OCI-LY7 (cell line): ENCODE data around the gene CCDC85B.

Experiments
- EZH2phosphoT487 ChIP-seq: fragments of 200-600 bp; sonication (generic); IDR thresholded peaks from 2 replicates; pipeline ENCODE4 v1.6.1; 2018; ENCODE audit warnings: low read depth, borderline replicate concordance, mild to moderate bottlenecking, mixed run types, antibody characterized with exemption, low read length, moderate library complexity, mixed read lengths
- TF ChIP-seq, protein P1 (sequence below): fragments of 200-600 bp; sonication (generic); conservative IDR thresholded peaks from 2 replicates; pipeline ENCODE4 v1.5.1; 2014; ENCODE audit warnings: mild to moderate bottlenecking, antibody characterized with exemption, low read length, moderate library complexity, mixed read lengths

DNA sequence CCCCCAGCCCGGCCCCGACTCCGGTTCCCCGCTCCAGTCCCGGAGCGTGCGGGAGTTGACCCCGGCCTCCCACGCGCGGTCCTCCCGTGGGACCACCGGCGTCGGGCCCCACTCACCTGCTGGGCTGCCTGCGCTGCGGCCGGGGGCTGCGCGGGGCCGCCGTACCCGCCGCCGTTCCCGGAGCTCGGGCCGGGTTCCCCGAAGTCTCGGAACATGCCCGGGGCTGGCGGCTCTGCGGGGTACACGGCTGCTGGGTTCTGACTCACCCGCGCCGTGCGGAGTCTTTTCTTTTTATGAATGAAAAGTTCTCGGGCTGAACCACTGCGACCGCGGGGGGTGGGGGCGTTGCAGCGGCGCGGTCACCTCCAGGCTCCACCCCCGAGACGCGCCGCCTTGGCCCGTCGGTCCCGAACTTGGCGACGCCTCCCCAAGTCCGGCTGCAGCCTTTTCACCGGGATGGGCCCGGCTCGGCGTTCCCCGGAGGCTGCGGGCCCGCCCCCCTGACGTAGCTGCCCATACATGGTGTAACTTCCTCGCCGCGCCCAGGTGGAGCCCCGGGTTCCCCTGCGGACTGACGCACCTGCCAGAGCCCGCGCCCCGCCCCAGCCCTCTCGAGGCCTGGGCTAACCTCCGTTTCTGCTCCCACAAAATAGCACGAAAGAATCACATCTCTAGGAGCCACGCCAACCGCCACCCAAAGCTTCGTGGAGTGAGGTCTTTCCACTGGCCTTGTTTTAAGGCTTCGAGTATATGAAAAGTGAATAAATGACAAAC is 9.8 kb downstream of the CCDC85B start, which contains the start of gene FOSL1:
- TF ChIP-seq, protein P1, sequence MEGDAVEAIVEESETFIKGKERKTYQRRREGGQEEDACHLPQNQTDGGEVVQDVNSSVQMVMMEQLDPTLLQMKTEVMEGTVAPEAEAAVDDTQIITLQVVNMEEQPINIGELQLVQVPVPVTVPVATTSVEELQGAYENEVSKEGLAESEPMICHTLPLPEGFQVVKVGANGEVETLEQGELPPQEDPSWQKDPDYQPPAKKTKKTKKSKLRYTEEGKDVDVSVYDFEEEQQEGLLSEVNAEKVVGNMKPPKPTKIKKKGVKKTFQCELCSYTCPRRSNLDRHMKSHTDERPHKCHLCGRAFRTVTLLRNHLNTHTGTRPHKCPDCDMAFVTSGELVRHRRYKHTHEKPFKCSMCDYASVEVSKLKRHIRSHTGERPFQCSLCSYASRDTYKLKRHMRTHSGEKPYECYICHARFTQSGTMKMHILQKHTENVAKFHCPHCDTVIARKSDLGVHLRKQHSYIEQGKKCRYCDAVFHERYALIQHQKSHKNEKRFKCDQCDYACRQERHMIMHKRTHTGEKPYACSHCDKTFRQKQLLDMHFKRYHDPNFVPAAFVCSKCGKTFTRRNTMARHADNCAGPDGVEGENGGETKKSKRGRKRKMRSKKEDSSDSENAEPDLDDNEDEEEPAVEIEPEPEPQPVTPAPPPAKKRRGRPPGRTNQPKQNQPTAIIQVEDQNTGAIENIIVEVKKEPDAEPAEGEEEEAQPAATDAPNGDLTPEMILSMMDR: no peak
- no peak for TF ChIP-seq EZH2phosphoT487
